NB4 (cell line): ENCODE measurements around the gene XAGE1B.
"Not testable (repeated sequence)": the region's sequence is repeated elsewhere in the genome, so short reads cannot be mapped to it uniquely, and the experiment has no call there.

Experiments
- DNase-seq: peaks from one replicate; pipeline ENCODE4 v3.0.0; 2010; ENCODE audit warnings: low read depth
- H3K4me3 ChIP-seq: one replicate; pipeline ENCODE4 v1.5.1; 2011; ENCODE audit warnings: mild to moderate bottlenecking, low read depth, low read length, moderate library complexity
- MAX ChIP-seq: IDR thresholded peaks from 2 replicates; pipeline ENCODE4 v1.6.1; 2011; ENCODE audit warnings: low read depth, low read length
- MYC ChIP-seq: IDR thresholded peaks from 2 replicates; pipeline ENCODE4 v1.6.1; 2011; ENCODE audit warnings: low read depth, low read length
- POLR2A ChIP-seq: IDR thresholded peaks from 2 replicates; pipeline ENCODE4 v1.6.1; 2011; ENCODE audit warnings: mild to moderate bottlenecking; ENCODE audit not compliant: insufficient read length; ENCODE audit errors: extremely low read depth
- TF ChIP-seq, protein P1 (sequence below): IDR thresholded peaks from one replicate; pipeline ENCODE4 v1.5.1; 2012; ENCODE audit warnings: low read depth, low read length

XAGE1B gene

DNA sequence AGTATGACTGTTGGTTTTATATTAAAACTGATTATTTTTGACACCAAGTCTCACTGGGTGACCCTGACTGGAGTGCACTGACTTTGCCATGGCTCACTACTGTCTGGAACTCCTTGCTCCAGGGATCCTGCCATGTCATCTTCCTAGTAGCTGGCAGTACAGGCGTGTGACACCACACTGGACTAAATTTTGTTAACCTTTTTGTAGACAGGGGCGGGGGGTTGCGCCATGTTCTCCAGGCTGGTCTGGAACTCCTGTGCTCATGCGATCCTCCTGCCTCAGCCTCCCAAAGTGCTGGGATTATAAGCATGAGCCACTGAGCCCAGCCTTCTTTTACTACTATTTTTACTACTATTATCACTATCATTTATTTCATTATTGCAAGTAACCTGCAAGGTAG lies 12.3 kb downstream of the XAGE1B start:
- no peak for DNase-seq
- TF ChIP-seq POLR2A (no peak), MYC (no peak), MAX (no peak)
- TF ChIP-seq, protein P1, sequence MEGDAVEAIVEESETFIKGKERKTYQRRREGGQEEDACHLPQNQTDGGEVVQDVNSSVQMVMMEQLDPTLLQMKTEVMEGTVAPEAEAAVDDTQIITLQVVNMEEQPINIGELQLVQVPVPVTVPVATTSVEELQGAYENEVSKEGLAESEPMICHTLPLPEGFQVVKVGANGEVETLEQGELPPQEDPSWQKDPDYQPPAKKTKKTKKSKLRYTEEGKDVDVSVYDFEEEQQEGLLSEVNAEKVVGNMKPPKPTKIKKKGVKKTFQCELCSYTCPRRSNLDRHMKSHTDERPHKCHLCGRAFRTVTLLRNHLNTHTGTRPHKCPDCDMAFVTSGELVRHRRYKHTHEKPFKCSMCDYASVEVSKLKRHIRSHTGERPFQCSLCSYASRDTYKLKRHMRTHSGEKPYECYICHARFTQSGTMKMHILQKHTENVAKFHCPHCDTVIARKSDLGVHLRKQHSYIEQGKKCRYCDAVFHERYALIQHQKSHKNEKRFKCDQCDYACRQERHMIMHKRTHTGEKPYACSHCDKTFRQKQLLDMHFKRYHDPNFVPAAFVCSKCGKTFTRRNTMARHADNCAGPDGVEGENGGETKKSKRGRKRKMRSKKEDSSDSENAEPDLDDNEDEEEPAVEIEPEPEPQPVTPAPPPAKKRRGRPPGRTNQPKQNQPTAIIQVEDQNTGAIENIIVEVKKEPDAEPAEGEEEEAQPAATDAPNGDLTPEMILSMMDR, result no peak
- no peak overlapping the region for H3K4me3 ChIP-seq

DNA sequence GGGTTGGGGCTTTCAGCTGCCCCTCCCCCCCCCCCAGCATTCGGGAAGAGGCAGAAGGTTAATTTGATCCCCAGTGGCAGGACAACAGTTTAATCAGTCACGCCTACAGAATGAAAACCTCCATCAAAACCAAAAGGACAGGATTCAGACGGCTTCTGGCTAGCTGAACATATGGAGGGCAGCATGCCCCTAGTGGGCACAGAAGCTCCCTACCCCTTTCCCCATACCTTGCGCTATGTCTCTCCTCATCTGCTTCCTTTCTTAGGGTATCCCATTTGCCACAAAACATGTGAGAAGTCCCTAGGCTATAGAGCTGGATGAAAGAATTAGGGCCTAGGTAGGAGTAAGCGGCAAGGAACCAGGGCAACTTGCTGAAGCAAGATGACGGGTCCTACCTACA lies 15.5 kb downstream of the XAGE1B start:
- not testable (repeated sequence) for H3K4me3 ChIP-seq, DNase-seq

- not testable (repeated sequence) for DNase-seq, H3K4me3 ChIP-seq
Observed at GRCh38 chrX:52496419-52496772, 20.5 kb downstream of the XAGE1B start.

DNA sequence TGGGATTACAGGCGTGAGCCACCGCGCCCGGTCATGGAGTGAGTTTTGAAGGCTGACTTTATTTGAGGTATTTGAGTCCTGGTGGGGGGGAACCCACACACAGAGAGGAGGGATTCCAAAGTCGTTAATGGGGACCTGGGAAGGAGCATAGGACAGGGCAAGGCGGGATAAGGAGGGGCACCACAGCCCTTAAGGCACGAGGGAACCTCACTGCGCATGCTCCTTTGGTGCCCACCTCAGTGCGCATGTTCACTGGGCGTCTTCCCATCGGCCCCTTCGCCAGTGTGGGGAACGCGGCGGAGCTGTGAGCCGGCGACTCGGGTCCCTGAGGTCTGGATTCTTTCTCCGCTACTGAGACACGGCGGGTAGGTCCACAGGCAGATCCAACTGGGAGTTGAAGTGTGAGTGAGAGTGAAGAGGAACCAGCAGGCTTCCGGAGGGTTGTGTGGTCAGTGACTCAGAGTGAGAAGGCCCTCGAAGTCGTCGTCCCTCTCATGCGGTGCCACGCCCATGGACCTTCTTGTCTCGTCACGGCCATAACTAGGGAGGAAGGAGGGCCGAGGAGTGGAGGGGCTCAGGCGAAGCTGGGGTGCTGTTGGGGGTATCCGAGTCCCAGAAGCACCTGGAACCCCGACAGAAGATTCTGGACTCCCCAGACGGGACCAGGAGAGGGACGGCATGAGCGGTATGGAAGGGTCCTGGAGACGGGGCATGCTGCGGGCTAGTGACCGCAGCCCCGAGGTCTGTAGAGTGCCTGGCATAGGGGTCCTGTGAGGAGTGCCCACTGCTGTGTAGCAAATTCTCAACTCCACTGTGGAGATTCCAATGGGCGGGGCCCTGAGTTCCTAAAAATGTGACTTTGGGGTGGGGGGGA lies 21.1 kb downstream of the XAGE1B start, which contains the start of gene XAGE1A:
TSS of gene XAGE1A (plus strand) at position 264 of the 874 bp plus-strand sequence. CDS start 1,554 bp downstream, outside the sequence.
- not testable (repeated sequence) for DNase-seq, H3K4me3 ChIP-seq

GRCh38 chrX:52471301-52471700 lies 45.6 kb downstream of the XAGE1B start:
- not testable (repeated sequence) for DNase-seq, H3K4me3 ChIP-seq
